ENCODE data around the gene MAGIX. TPM values are rescaled to one million over a fixed set of nuclear protein-coding genes. Genes with fewer than 3 reads are reported as not detected.

MAGIX gene
- total and polyA plus RNA-seq, 2 donors: 1.3 to 3.0 TPM

- Histone ChIP-seq H3K27me3 (ENCODE audit: control insufficient read depth in 2 of 2, insufficient read depth in 1 of 2, low read length in 1 of 2) (no peaks in the 10 kb centered on the region), H3K4me3 (ENCODE audit: low read length in 2 of 2) (no peak overlapping the region), H3K27ac (ENCODE audit: low read depth in 1 of 2, low read length in 1 of 2) (no peak overlapping the region), H3K9me3 (ENCODE audit: control insufficient read depth in 2 of 2, insufficient read depth in 1 of 2, low read length in 1 of 2) (peaks cover 0 to 14% of the 10 kb centered on the region in 2 donors), H3K4me1 (ENCODE audit: control insufficient read depth in 2 of 2, insufficient read depth in 2 of 2, low read length in 2 of 2) (peaks cover 0 to 11% of the 10 kb centered on the region in 2 donors), H3K36me3 (ENCODE audit: control insufficient read depth in 2 of 2, insufficient read depth in 2 of 2, low read length in 1 of 2) (peaks cover 34% of the 10 kb centered on the region in 2 donors)
- DNase-seq (ENCODE audit: low read depth in 6 of 9, low spot score in 9 of 9): no peak
- WGBS: 90% methylated on average over 27 of the region's 27 CpGs
Observed at GRCh38 chrX:49176421-49177326, 14.1 kb downstream of the MAGIX start.

- no peak for DNase-seq (ENCODE audit: low read depth in 6 of 9, low spot score in 9 of 9)
- 88% methylated on average over 4 of the region's 4 CpGs for WGBS
- peaks cover 0 to 9% of the 10 kb centered on the region in 2 donors for H3K9me3 ChIP-seq (ENCODE audit: control insufficient read depth in 2 of 2, insufficient read depth in 1 of 2, low read length in 1 of 2)
- no peak overlapping the region for H3K4me3 ChIP-seq (ENCODE audit: low read length in 2 of 2)
- no peaks in the 10 kb centered on the region for H3K27me3 ChIP-seq (ENCODE audit: control insufficient read depth in 2 of 2, insufficient read depth in 1 of 2, low read length in 1 of 2)
- H3K36me3 ChIP-seq (ENCODE audit: control insufficient read depth in 2 of 2, insufficient read depth in 2 of 2, low read length in 1 of 2): peaks cover 34% of the 10 kb centered on the region in 2 donors
- no peak overlapping the region for H3K27ac ChIP-seq (ENCODE audit: low read depth in 1 of 2, low read length in 1 of 2)
- H3K4me1 ChIP-seq (ENCODE audit: control insufficient read depth in 2 of 2, insufficient read depth in 2 of 2, low read length in 2 of 2): peaks cover 0 to 11% of the 10 kb centered on the region in 2 donors
Observed at GRCh38 chrX:49177338-49177833, 14.8 kb downstream of the MAGIX start.

DNA sequence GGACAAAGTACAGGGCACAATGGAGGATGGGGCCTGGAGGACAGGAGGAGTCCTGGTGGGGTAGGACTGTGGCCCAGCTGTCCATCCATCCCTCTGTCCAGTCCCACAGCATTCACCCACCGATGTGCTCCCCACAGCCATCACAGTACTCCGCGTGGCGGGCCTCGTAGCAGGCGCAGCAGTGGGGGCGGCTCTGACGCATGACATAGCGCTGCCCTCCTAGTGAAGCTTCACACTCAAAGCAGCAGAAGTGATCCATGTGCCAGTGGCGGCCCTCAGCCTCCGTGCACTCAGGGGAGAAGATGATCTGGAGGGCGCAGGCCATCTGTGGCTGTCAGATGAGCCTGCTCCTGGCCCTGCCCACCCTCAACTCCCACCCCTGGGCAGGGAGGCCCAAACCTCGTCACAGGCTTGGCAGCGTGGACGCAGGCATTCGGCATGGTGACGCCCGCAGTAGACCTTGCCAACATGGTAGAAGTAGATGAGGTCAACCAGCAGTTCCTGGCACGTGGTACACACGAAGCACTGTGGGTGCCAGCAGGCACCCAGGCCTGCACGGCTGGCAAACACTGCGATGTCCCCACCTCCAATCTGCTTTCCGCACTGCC is 15.4 kb downstream of the MAGIX start:
- DNase-seq (ENCODE audit: low read depth in 6 of 9, low spot score in 9 of 9): no peak
- 97% methylated on average over 23 of the region's 23 CpGs for WGBS
- no peak overlapping the region for H3K27ac ChIP-seq (ENCODE audit: low read depth in 1 of 2, low read length in 1 of 2)
- peaks cover 0 to 9% of the 10 kb centered on the region in 2 donors for H3K9me3 ChIP-seq (ENCODE audit: control insufficient read depth in 2 of 2, insufficient read depth in 1 of 2, low read length in 1 of 2)
- peaks cover 0 to 6% of the 10 kb centered on the region in 2 donors for H3K4me1 ChIP-seq (ENCODE audit: control insufficient read depth in 2 of 2, insufficient read depth in 2 of 2, low read length in 2 of 2)
- peaks cover 34% of the 10 kb centered on the region in 2 donors for H3K36me3 ChIP-seq (ENCODE audit: control insufficient read depth in 2 of 2, insufficient read depth in 2 of 2, low read length in 1 of 2)
- no peaks in the 10 kb centered on the region for H3K27me3 ChIP-seq (ENCODE audit: control insufficient read depth in 2 of 2, insufficient read depth in 1 of 2, low read length in 1 of 2)
- H3K4me3 ChIP-seq (ENCODE audit: low read length in 2 of 2): no peak overlapping the region

DNA sequence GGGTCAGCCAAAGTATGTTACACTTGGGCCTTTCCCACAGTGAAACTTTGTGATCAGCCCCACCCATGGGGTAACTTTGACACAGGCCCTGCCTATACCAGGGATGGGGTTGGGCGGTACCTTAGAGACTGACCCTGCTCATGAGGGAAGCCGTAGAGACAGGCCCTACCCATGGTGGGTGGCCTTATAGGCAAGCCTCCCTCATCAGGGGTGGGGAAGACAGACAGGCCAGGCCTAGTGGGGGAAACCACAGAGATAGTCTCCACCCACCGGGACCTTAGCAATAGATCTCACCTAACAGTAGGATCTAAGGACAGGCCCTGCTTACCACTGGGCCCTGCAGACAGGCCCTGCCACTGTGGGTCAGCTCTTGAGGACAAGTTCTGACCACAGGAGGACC is 16.0 kb downstream of the MAGIX start:
- peaks cover 34 to 38% of the 10 kb centered on the region in 2 donors for H3K36me3 ChIP-seq (ENCODE audit: control insufficient read depth in 2 of 2, insufficient read depth in 2 of 2, low read length in 1 of 2)
- H3K9me3 ChIP-seq (ENCODE audit: control insufficient read depth in 2 of 2, insufficient read depth in 1 of 2, low read length in 1 of 2): peaks cover 0 to 9% of the 10 kb centered on the region in 2 donors
- peaks cover 0 to under 1% of the 10 kb centered on the region in 2 donors for H3K4me1 ChIP-seq (ENCODE audit: control insufficient read depth in 2 of 2, insufficient read depth in 2 of 2, low read length in 2 of 2)
- WGBS: 94% methylated on average over 3 of the region's 3 CpGs
- H3K27me3 ChIP-seq (ENCODE audit: control insufficient read depth in 2 of 2, insufficient read depth in 1 of 2, low read length in 1 of 2): no peaks in the 10 kb centered on the region
- no peak overlapping the region for H3K4me3 ChIP-seq (ENCODE audit: low read length in 2 of 2)
- H3K27ac ChIP-seq (ENCODE audit: low read depth in 1 of 2, low read length in 1 of 2): no peak overlapping the region
- no peak for DNase-seq (ENCODE audit: low read depth in 6 of 9, low spot score in 9 of 9)

- Histone ChIP-seq H3K4me1 (ENCODE audit: control insufficient read depth in 2 of 2, insufficient read depth in 2 of 2, low read length in 2 of 2) (peaks cover 0 to 2% of the 10 kb centered on the region in 2 donors), H3K9me3 (ENCODE audit: control insufficient read depth in 2 of 2, insufficient read depth in 1 of 2, low read length in 1 of 2) (peaks cover 0 to 9% of the 10 kb centered on the region in 2 donors), H3K27ac (ENCODE audit: low read depth in 1 of 2, low read length in 1 of 2) (no peak overlapping the region), H3K4me3 (ENCODE audit: low read length in 2 of 2) (no peak overlapping the region), H3K27me3 (ENCODE audit: control insufficient read depth in 2 of 2, insufficient read depth in 1 of 2, low read length in 1 of 2) (no peaks in the 10 kb centered on the region), H3K36me3 (ENCODE audit: control insufficient read depth in 2 of 2, insufficient read depth in 2 of 2, low read length in 1 of 2) (peaks cover 28 to 33% of the 10 kb centered on the region in 2 donors)
- no peak for DNase-seq (ENCODE audit: low read depth in 6 of 9, low spot score in 9 of 9)
- 94% methylated on average over 2 of the region's 2 CpGs for WGBS
Observed at GRCh38 chrX:49179358-49179757, 16.8 kb downstream of the MAGIX start.

- 97% methylated on average over 18 of the region's 18 CpGs for WGBS
- Histone ChIP-seq H3K9me3 (ENCODE audit: control insufficient read depth in 2 of 2, insufficient read depth in 1 of 2, low read length in 1 of 2) (peaks cover 0 to 8% of the 10 kb centered on the region in 2 donors), H3K27me3 (ENCODE audit: control insufficient read depth in 2 of 2, insufficient read depth in 1 of 2, low read length in 1 of 2) (no peaks in the 10 kb centered on the region), H3K36me3 (ENCODE audit: control insufficient read depth in 2 of 2, insufficient read depth in 2 of 2, low read length in 1 of 2) (peaks cover 10 to 12% of the 10 kb centered on the region in 2 donors), H3K27ac (ENCODE audit: low read depth in 1 of 2, low read length in 1 of 2) (peak overlapping the region in 1 of 2 donors; percentile 40), H3K4me1 (ENCODE audit: control insufficient read depth in 2 of 2, insufficient read depth in 2 of 2, low read length in 2 of 2) (peaks cover 4 to 21% of the 10 kb centered on the region in 2 donors), H3K4me3 (ENCODE audit: low read length in 2 of 2) (no peak overlapping the region)
- no peak for DNase-seq (ENCODE audit: low read depth in 6 of 9, low spot score in 9 of 9)
Observed at GRCh38 chrX:49183701-49184281, 21.2 kb downstream of the MAGIX start.

DNA sequence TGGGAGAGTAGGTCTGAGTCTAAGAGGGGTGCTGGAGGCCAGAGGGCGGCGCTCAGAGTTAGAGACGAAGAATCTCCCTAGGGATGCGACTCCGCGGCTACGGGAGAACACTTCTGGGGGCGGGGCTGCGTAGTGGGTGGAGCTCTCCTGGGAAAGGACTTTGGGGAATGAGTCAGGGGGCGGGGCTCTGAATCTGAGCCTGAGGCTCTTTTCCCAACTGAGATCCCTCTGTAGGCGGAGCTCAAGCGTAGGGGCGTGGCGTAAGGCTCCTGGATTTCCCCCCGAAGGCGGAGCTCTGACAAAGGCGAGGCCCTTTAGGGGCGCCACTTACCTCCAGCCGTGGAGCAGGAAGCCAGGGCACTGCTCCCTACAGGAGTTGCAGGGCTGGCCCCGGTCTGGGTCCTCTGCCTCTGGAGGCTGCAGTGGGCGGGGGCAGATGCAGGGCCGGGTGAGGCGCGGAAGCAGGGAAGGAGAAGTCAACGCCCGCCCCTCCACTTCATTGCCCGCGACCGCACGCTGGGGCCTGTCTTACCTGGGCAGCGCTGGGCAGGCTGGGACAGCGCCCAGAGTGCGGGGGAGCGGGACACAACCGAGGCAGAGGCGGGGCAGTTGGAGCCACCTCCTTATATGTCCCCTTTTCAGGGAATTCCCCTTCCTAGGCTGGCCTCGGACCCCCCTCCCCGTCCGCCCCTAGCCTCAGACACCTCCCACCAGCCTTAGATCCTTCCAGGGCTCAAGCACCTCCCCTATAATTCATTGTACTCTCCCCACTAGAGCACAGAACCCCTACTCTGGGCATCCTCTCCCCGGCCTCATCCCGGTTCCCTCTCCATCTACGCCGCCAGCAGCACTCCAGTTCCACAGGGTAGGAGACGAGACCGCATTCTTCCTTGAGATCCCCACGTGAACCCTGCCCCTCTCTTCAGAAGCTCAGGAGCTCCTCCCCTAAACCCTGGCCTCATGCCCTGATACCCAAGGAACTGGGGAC is 22.0 kb downstream of the MAGIX start:
- no peak for DNase-seq (ENCODE audit: low read depth in 6 of 9, low spot score in 9 of 9)
- peaks cover 4 to 6% of the 10 kb centered on the region in 2 donors for H3K36me3 ChIP-seq (ENCODE audit: control insufficient read depth in 2 of 2, insufficient read depth in 2 of 2, low read length in 1 of 2)
- peaks cover 0 to 8% of the 10 kb centered on the region in 2 donors for H3K9me3 ChIP-seq (ENCODE audit: control insufficient read depth in 2 of 2, insufficient read depth in 1 of 2, low read length in 1 of 2)
- H3K4me1 ChIP-seq (ENCODE audit: control insufficient read depth in 2 of 2, insufficient read depth in 2 of 2, low read length in 2 of 2): peaks cover 4 to 21% of the 10 kb centered on the region in 2 donors
- peak overlapping the region; percentile 30 to 35 for H3K4me3 ChIP-seq (ENCODE audit: low read length in 2 of 2)
- H3K27ac ChIP-seq (ENCODE audit: low read depth in 1 of 2, low read length in 1 of 2): peak overlapping the region in 1 of 2 donors; percentile 43
- H3K27me3 ChIP-seq (ENCODE audit: control insufficient read depth in 2 of 2, insufficient read depth in 1 of 2, low read length in 1 of 2): no peaks in the 10 kb centered on the region
- 31% methylated on average over 45 of the region's 46 CpGs for WGBS

All from thymus (tissue), 11 donors.